T-helper 2 cell (primary cell): Measurements from ENCODE around the gene AKAP13.
A peak's percentile ranks its signal among the peaks of the same experiment; 100 is the strongest.

Experiments used
- DNase-seq, 5 experiments: peaks; one replicate each; pipeline versions ENCODE4 v3.0.0 to v3.0.0-alpha.2; 2012 to 2022

AKAP13 gene

DNA sequence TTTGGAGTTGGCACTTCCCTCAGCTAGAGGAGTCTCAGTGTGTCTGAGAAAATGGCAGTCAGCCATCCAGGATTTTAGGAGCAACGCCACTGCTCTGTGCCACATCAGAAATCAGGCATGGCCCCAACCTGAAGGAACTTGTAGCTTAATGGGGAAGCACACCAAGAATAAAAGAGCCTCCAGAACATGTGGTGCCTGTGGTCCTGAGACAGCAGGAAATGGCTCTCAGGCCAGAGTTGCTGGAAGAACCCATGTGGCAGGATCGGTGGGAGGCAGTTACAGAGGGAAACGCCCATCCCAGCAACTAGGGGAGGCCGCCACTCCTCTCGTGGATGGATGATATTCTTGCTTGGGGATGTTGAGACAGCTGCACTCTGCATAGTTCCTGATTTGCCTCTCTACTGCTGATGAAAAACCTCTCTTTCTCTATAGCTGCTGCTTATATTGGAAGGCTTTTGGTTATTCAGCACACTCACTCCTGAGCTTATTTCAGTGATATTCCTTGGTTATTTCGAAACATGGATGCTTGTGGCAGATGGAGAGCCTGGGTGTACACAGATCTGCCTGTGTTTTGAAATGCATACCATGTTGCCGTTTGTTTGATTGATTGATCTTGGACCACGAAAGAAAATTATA lies 361.9 kb downstream of the AKAP13 start:
- DNase-seq, result no peak

DNA sequence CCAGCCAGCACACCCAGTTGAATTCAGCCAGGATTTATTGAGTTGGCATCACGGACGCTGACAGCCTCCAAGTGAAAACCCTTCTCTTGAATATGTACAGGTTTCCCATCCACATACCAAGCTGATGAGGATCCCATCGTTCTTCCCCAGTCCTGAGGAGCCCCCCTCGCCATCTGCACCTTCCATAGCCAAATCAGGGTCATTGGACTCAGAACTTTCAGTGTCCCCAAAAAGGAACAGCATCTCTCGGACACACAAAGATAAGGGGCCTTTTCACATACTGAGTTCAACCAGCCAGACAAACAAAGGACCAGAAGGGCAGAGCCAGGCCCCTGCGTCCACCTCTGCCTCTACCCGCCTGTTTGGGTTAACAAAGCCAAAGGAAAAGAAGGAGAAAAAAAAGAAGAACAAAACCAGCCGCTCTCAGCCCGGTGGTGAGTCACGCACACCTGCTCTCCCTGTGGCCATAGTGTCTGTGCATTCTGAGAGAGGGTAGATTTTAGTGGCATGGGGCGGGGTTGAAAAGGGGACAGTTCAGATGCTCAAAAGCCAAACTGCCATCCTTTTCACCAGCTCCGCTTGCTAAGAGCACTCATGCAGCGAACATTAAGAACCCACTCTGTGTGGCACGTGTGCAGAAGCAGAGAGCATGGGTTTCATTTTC lies 363.1 kb downstream of the AKAP13 start:
- no peak for DNase-seq

DNA sequence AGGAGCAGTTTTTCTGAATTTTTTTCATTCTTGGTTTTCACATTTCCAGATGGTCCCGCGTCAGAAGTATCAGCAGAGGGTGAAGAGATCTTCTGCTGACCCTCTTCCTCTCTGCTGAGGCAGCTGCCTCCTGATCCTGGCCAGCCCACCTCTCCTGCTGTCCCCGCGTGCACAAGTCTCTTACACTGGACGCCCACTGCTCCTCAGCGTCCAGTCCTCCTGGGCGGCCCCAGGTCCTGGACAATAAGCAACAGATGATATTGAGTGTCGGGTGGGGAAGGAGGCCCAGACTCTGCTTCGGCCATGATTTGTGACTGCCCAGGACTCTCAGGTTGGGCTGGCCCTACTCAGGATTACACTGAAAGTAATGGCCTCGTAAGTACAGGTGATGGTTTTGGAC lies 364.2 kb downstream of the AKAP13 start:
- DNase-seq, result no peak

DNA sequence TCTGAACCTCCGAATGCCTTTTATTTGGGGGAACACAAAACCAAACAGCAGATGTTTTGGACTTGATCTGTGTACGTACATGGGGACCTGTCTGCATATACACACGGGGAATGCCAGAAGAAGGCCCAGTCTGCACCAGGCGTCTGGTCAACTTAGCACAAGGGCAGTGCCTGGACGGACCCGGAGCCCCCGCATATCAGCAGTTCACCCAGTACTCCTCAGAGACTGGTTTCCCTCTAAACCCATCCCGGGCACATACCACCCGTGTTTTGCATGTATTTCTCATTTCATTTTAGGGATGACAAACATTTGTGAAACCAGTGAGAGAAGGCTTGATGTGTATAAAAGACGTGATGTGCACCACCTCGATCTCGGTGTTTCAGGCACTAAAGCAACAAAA lies 364.6 kb downstream of the AKAP13 start:
- no peak for DNase-seq

GRCh38 chr15:85745525-85746150 lies 365.2 kb downstream of the AKAP13 start:
- DNase-seq, result no peak

DNA sequence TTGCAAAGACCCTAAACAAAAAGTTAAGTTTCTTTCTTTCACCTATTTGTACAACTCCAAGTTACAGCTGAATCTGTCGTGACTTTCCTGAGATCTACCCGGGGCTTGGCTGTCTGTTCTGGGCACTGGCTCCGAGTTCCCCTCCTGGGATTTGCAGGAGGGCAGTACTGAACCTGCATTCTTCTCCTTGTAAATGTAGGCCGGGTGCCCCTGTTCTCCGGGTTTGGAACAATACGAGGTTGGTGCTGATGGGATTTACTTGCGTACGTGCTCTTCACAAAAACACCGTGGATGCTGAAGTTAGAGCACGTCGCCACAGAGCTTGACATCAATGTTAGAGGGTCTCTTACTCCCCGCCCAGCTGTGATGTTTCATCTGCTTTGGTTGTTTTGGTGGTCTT lies 366.2 kb downstream of the AKAP13 start:
- DNase-seq, result no peak

GRCh38 chr15:85748176-85748575 lies 367.8 kb downstream of the AKAP13 start:
- DNase-seq, result no peak

DNA sequence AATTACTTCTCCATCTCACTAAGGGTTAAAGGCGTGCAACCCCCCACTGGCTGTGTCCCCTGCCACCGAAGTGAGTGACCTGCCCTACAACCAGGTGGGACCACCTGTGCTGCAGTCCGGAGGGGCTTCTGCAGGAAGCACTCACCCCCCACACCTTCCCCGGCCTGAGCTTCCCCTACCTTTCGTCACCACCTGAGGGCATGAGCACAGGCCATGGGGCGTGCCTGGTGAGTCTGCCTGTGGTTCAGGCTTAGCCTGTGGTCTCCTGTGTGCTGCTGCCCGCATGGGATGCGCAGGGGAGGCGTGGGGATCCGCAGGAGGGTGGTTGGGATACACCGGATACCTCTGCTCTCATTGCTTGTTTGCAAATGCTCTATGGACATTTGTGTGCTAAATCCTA lies 368.3 kb downstream of the AKAP13 start:
- DNase-seq, result no peak

GRCh38 chr15:85749261-85750151 lies 369.1 kb downstream of the AKAP13 start:
- no peak for DNase-seq

DNA sequence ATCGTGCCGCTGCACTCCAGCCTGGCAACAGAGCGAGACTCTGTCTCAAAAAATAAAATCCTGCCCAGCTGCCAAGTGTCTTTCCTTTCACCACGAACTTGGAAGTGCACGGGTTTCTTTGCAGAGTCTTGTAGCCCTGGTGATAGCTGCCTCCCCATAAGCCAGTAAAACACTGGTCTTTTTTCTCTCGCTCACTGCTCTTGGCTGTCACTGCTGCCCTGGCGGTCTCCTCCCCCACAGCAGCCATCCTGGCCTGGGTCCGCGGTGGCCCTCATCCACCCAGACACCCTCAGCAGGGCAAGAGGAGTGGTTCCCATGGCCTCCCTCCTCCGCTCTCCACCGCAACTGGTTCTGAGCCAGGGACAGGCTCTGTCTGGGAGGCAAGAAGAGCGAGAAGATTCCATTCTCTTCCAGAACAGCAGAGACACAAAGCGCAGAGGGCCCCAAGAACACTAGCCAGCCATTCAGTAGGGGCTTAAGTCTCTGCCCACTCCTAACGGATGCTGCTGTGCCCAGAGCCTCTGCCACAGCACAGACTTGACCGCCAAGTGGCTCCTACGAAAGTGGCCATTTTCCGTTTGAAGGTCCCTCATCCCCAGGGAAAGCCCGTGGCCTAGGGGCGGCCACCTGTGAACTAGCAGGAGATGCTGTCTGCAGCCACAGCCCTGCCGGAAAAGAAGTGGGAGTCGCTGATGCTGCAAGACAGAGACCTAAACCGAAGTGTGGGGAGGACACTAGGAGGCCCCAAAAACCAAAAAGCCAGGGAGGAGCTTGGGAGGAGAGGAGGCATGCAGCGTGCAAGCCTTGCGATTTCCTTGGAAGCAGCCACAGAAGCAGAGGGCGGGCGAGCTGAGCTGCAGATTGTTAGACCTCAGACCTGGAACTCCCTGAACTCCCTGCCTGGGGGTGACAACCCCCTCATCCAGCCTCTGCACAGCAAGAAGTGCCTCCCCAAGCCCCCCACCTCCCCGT lies 370.2 kb downstream of the AKAP13 start:
- peak in 1 of 5 experiments; percentile 18 for DNase-seq

- peak in 1 of 5 experiments; percentile 25 for DNase-seq
These were observed 371.1 kb downstream of the AKAP13 start for GRCh38 chr15:85751291-85752123.

DNA sequence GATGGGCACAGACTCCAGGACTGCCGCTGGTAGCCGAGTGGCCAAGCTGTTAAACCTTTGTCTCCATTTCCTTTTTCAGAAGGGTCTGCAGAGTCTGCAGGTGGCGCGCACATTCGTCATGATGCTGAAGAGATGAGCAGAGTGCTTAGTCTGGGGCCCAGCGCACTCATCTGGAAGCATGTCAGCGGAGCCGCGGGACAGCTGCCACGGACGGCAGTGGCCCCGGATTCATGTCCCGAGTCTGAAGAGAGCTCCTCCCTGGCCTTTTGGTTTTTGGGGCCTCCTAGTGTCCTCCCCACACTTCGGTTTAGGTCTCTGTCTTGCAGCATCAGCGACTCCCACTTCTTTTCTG lies 371.7 kb downstream of the AKAP13 start:
- no peak for DNase-seq

GRCh38 chr15:85752491-85752961 lies 372.1 kb downstream of the AKAP13 start:
- no peak for DNase-seq

GRCh38 chr15:85753261-85753660 lies 372.9 kb downstream of the AKAP13 start:
- DNase-seq, result no peak

GRCh38 chr15:85753791-85754452 lies 373.5 kb downstream of the AKAP13 start:
- DNase-seq, result no peak

DNA sequence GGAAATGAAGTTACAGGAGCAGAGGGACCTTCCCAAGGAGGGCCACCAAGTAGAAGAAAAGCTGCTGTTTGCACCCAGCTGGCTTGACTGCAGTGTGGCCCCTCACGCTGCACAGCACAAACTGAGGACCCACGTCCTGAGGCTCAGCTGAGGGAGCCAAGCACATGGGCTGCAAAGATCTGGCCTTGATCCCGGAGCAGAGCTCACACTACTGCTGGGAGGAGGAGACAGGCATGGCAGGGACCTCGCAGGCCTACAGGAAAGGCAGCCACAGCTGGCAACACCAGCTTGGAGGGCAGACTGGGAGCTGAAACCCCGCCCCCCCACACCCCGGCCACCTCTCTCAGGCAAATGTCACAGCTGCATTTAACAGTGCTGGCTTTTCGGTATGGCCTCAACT lies 374.6 kb downstream of the AKAP13 start:
- no peak for DNase-seq

- no peak for DNase-seq
These were observed 375.1 kb downstream of the AKAP13 start for GRCh38 chr15:85755471-85755870.

GRCh38 chr15:85755942-85756341 lies 375.5 kb downstream of the AKAP13 start:
- DNase-seq, result no peak

- no peak for DNase-seq
These were observed 376.1 kb downstream of the AKAP13 start for GRCh38 chr15:85756411-85757072.
